ENCODE measurements around the gene PARP8.

PARP8 gene

DNA sequence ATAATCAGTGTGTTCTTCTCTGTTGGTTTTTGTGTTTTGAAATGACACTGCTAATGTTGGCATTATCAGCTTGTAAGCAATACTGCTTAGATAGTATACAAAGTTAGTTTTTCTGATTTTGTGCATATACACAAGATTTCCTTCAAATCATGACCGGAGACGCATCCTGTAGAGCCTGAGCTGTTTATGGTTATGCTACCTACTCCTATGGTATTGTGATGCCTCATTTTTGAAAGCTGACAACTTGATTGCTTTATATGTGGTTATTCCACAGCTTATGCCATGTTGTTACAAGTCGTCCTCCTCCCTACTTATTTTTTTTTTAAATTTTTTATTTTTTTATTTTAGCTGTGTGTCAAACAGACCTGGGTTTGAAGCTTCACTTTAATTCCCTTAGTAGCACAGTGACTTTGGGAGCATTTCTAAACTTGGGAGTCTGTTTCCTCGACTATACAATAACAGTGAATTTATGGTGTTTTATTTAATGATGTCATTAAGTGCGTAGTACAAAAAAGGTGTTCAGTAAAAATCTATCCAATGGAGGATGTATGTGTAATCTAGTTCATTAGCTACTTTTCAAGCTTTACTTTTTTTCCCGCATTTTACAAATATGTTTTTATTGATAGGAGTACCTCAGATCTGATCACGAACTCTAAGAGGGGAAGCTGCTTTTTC, 59.5 kb downstream of the PARP8 start:
- no peak for FAIRE-seq
- DNase-seq (ENCODE audit: insufficient read length, low spot score): no peak

DNA sequence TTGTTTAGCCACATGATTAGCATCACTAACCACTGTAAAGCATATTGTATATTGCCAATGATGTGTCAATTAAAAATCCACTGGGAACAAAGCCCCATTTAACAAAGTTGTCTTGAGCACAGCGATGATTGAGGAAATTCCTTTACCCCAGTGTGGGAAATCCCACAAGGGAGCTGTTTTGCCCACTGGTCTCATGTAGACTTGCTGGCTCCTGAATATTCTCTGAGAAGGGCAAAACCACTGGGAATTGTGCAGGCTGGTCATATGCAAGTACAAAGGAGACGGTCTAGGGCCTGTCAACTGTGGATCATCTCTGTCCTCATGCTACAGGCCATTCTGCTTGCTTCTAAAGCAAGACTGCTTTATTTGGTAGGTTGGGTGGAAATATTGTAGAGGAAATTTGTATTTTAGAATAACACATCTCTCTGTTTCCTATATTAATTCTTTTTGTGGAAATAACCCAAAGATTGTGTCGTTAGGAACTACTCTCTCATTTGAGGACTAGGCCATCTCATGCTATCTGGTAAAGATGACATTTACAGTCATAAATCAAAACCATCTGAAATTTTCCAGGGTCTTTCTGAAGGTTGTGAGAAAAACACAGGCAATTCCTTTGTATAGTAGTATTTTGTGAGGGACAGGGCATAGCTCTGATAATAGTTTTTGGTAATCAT, 60.2 kb downstream of the PARP8 start:
- FAIRE-seq (peak; percentile 85), DNase-seq (ENCODE audit: insufficient read length, low spot score) (no peak)

DNA sequence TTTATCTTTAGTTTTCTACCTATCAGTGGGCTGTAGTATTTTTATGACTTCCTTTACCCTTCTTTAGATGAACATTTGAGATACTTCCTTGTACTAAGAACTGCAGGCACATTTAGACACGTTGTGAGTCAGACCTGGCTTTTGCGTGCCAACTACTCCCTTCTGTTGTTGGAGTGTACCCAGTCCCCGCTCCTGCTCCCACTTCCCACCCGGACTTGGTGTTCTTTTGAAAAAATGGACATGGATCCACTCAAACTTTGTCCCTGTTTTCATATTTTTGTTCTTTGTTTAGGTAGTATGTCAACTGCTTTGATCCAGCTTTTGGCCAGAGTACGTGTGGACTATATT, 60.7 kb downstream of the PARP8 start:
- FAIRE-seq (peak; percentile 96), DNase-seq (ENCODE audit: insufficient read length, low spot score) (peak; percentile 45)

DNA sequence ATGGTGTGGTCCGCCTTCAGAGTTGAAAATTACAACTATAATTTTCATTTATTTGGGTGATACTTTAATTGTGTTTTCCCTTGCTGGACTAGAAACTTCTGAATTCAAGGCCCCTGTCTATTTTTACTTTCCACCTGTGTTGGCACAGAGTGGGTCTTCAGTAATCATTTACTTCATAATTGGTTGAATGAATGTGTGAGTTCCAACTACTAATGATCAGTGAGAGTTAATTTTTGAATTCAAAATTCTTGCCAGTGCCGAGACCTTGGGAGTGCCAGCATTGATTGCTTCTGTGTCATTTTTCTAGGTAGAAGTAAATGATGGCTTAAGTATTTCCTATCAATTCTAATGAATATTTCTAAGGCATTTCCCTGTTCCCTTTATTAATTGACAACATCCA, 61.4 kb downstream of the PARP8 start:
- DNase-seq (ENCODE audit: insufficient read length, low spot score) (no peak), FAIRE-seq (peak; percentile 13)

DNA sequence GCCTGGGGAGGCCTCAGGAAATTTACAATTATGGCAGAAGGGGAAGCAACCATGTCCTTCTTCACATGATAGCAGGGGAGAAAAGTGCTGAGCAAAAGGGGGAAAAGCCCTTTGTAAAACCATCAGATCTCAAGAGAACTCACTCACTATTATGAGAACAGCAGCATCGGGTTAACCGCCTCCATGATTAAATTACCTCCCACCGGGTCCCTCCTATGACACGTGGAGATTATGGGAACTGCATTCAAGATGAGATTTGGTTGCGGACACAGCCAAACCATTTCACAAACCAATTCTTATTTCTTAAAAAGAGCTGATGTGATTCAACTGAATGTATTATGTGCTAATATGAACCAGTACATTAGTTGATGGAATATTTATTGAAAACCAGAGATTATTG, 63.9 kb downstream of the PARP8 start:
- peak; percentile 55 for FAIRE-seq
- no peak for DNase-seq (ENCODE audit: insufficient read length, low spot score)

DNA sequence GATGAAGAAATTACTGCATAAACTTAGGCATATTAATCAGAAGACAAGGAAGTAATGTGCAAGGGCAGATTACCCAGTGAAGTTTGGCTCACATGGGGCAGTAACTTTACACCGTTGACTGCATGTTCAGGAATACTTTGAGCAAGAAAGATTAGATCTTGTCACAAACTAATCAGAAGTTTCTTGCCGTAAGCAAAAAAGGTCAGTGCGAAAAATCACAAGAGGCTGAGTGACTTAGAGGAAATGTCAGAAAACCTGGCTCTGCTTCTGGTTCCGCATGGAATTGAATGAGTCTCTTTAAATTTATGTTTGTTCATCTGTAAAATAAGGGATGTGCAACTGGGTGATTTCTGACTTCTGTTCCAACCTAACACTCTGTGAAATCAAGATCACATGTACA, 64.4 kb downstream of the PARP8 start:
- no peak for DNase-seq (ENCODE audit: insufficient read length, low spot score)
- peak; percentile 84 for FAIRE-seq

DNA sequence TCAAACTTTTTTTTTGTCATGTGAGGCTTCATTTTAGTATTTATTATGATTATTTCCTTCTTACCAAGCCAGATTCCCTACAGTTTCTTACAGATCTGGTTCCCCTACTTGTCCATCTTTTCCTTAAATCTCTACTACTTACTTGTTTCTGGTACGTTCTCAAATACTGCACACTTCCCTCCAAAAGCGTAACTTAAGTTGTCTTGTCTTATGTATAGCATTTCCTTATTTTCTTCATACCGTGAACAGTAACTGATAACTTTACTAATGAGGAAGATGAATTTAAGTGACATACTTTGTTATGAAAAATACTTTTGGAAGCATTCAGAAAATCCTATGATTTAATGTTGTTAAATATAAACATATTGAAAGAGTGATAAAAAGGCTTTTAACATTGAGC, 67.3 kb downstream of the PARP8 start:
- FAIRE-seq (peak; percentile 72), DNase-seq (ENCODE audit: insufficient read length, low spot score) (no peak)

DNA sequence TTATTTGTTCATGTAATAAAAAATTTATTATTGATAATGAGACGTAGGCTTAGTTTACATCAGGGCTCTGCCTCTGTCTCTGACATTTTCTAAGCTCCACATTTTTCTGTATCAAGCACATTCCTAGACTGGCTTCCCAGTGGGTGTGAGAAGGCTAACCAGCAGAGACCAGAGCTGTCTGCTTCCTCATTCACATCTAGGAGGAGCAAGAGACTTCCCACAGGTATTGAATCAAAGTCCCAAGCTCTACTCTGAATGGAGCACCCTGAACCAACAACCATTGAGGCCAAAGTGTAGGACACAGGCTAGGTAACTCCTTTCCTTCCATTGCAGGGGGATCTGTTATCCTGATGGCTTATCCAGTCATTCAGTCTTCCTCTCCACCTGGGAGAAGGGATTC, 72.4 kb downstream of the PARP8 start:
- DNase-seq (ENCODE audit: insufficient read length, low spot score) (no peak), FAIRE-seq (peak; percentile 92)

DNA sequence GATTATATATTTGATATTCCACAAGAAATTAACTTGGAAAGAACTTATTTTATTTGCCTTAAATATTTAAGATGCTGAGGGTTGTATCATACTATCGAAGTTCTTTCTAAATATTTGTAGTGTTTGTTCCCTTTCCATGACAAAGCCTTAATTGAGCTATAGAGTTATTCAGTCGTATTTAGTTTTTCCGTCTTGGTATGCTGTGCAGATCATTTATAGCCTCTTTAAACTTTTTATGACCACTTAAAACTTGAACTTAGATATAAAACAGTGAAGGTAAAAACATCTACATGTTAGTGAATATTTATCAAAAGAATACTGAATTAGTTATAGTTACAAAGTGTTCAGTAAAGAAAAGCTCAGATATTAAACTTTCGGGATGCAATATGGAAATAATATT, 74.4 kb downstream of the PARP8 start:
- DNase-seq (ENCODE audit: insufficient read length, low spot score) (no peak), FAIRE-seq (no peak)

DNA sequence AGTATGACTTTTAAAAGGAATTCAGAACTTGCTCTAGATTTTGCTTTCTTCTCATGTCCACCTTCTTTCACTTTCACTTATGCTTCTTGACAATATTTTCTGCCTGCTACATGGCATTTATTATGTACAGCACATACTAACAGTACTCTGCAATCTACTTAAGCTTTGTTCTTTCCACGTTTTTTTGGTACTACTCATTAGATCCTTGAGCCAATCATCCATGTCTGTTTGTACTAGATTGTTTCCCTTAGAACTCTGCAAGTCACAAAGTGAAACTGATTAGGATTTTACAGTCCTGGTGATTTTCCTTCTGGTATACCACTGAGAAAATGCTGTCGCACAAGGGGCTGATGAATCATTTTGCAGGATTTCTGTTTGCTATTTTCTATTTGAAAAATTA, 78.3 kb downstream of the PARP8 start:
- peak; percentile 52 for DNase-seq (ENCODE audit: insufficient read length, low spot score)
- FAIRE-seq: peak; percentile 94

DNA sequence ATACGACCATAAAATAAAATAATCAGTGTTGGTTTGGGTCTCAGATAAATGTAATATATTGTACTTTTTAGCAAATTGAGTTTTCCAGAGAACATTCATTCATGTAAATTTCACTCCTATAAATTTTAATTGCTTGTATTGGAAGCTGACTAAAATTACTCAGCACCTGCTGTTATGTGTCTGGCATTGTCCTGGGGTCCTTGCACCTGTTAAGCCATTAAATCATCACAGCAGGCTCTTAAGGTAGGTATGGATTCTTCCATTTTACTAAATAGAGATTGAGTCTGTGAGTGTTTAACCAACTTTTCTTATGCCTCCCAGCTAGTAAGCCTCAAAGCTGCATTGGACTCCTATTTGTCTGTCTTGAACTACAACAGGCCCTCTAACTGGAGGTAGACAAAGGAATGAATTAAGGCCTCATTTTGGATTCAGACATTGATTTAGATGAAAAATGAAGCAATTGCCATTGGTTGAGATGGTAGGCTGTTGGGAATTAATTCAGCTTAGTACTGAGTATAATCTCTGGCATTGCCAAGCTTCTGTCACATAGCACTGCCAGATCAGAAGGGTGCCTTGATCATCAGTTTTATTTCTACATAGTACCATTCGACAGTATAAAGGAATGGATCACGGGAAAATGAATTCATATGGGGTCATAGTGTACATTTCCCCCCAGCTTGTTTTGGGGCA, 78.9 kb downstream of the PARP8 start:
- DNase-seq (ENCODE audit: insufficient read length, low spot score) (no peak), FAIRE-seq (peak; percentile 90)

DNA sequence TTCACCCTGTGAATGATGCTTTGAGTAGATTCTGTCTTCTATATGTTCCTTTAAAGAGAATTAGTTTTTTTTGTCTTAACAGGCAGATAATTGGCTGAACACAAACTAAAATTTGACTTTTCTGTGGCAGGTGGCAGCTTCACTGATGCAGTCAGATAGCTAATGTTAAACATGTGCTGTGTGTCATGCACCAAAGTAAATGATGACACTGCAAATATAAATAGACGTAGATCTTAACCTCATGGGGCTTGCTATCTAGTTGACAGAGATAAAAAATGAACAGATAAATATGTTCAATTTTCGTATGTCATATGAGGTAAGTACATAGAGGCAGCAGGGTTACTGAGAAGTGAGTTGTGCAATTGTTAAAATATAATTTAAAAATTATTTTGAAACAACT, 82.7 kb downstream of the PARP8 start:
- FAIRE-seq (peak; percentile 89), DNase-seq (ENCODE audit: insufficient read length, low spot score) (no peak)

DNA sequence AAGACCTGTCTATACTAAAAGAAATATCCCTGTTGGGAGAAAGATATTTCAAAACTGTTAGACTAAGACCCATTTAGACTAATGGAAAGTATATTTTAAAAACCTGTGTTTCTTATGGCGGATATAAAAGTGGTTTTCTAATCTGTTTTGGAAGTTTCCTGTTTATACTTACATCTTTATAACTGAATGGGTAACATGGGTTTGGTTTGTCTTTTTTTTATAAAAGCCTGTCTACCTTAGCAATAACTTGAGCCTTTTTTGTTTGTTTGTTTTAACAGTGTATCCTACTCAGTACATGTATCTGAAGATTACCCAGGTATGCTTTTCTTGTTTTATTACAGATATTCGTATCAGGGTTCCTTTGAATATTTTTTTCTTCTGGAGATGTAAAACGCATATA, 83.4 kb downstream of the PARP8 start:
- no peak for FAIRE-seq

DNA sequence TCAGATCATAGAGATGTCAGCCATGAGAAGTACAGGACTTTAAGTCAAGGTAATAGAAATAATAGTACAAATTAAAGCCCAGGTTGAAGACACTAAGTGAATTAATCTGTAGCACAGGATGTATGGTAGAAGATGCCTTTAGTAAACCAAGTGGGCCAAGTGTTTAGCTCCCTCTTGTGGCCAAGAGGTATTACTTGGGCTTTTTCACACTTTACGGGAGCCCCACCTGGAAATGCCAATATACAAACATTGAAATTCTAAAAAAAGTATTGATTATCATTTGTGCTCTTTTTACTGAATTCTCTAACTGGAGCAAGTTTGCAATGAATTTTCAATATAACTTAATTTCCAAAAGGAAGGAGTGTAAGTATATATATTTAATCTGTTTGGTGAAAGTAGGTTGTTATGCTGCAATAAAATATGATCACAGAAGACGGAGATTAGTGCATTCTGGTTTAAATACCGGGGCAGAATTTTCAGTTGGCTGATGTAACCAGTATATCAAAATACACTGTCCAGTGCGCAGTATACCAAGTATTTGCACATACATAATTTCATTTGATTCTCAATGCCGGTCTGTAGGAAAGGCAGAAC, 84.7 kb downstream of the PARP8 start:
- FAIRE-seq: peak; percentile 85
- peak; percentile 84 for DNase-seq (ENCODE audit: insufficient read length, low spot score)

More for the DNA sequence above, 83.4 kb downstream of the PARP8 start:
- DNase-seq (ENCODE audit: insufficient read length, low spot score): no peak

DNA sequence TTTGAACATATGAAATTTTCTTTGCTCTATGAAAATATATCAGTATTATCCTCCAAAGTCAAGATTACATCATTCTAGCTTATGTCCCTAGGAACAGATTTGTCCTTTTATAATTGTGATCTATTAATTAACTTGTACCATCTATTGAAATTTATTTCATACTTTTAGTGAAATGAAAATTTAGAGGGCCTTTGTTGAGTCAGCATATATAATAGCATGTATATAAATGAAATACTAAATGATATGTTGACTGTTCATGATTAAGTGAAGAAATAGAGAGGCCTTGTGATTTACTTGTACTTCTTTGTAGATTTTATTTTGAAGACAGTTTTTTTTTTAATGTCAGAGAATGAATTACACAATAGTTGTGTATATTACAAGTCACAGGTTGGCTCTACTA, 86.4 kb downstream of the PARP8 start:
- FAIRE-seq: no peak
- no peak for DNase-seq (ENCODE audit: insufficient read length, low spot score)

DNA sequence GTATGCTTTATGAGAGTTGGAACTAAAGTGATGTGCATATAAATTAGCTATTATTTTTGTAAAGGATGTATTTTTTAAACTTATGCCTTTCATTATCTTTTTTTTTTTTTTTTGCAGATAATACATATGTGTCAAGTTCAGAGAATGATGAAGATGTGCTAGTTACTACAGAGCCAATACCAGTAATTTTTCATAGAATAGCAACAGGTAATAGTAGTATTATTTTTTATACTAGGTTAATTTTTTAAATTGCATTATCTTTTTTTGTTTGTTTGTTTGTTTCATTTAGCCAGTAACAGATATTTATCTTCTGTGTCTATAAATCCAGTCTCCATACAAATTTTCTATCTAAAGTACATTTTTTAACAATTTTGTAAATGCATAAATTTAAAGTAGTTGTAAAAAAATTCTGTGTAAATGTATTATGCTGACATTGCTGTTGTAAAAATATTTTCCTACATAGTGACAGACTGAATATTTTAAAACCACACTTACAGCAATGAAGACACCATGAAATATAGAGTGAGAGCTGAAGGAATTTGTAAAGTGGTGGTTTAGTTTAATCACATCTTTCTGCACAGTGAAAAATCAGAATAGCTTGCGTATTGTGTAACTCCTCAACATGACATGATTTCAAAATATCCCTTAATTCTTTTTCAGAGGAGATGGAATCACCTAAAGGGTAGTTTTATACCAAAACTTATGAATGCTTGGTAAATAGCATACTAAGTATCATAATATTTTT, 93.3 kb downstream of the PARP8 start:
- DNase-seq (ENCODE audit: insufficient read length, low spot score) (no peak), FAIRE-seq (peak; percentile 83)

DNA sequence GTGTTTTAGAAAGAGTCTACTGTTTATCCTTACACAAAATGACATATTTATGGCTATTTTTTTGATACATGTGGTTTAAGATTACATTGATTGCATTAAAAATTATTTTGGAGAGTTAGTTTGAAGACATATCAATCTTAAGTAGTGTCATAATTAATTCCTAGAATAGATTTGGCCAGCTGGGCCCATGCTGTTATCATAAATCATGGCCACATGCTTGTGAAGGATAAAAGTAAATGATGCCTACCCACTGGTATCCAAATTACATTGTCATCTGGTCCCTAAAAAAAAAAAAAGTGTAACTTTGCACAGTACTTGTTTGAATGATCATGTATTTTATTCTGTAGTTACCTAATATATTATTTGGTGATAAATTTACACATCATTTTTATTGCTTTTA, 96.9 kb downstream of the PARP8 start:
- FAIRE-seq: peak; percentile 59
- no peak for DNase-seq (ENCODE audit: insufficient read length, low spot score)

DNA sequence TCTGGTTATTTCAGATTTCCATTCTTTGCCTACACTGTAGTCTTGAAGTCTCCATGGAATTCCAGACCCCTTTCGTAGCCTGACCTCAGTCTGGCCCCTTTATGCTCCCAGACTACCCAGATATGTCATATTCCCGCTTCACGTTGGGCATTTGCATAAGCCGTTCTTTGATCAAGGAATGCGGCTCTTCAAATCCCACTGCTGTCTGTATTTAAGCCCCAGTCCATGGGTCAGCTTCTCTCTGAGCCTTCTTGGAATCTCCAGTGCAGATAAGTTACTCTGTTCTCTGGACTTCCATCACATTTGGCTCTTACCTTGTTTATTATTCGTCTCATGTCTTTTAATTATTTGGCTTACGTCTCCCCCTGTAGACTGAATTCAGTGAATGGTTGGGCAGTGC, 97.4 kb downstream of the PARP8 start:
- DNase-seq (ENCODE audit: insufficient read length, low spot score) (no peak), FAIRE-seq (peak; percentile 94)

DNA sequence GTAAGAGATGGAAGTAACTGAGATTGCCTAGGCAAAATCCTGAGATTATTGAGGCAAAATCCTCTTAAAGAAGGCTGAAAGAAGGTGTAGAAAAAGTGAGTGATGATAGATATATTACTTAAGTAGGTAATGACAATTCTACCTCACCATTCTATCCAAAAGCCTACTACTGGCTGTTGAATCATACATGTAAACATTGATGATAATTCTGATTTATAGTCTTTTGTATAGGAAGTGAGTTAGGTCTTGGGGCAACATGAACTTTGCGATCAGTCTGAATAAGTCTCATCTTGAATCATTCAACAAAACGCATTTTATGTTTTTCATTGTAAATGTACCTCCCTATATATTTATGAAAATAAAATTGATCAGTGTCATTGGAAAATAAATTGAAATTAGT, 99.6 kb downstream of the PARP8 start:
- DNase-seq (ENCODE audit: insufficient read length, low spot score) (no peak), FAIRE-seq (peak; percentile 80)

DNA sequence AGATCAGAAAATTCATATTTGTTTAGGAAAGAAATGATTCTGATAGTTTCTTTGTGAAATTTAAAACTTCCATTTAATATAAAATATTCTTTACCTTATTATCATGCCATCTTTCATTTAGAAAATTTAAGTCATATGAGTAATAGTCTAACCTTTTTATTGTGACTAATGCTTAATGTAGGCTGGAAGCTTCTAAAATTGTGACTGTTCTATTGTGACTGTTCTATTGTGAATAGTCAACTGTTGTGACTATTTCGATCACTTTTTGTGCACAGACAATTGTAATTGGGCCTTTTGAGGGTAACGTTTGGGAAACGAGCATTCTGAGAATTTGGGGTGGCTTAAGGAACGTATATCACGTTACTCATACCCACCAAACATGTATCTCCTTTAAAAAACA, 100.0 kb downstream of the PARP8 start:
- FAIRE-seq (peak; percentile 48), DNase-seq (ENCODE audit: insufficient read length, low spot score) (no peak)

DNA sequence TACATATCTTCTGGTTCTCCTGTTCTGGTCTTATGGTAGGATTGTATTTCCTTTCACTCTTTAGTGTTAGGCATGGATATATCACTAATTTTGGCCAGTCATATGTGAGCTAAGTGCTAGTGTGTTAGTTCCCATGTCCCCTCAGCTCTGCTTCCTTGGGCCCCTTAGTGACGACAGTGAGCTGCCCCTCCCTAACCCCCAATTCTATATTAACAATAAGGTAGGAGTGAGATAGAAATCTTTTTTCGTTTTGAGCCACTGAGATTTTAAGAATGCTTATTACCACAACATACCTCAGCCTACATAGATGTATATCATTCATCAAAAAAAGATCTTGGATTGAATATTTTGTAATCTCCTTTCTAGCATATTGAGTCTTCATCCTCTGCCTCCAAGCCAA, 100.5 kb downstream of the PARP8 start:
- DNase-seq (ENCODE audit: insufficient read length, low spot score) (no peak), FAIRE-seq (peak; percentile 88)

Data from HTR-8/SVneo (cell line).